Psoas muscle (tissue), 8 donors: ENCODE results near the gene RB1. TPM values are rescaled to one million over a fixed set of nuclear protein-coding genes. Genes with fewer than 3 reads are reported as not detected.

ENCODE experiments used
- ATAC-seq, 4 donors: fragments of 200-7000 bp; cut with Tn5 transposase; one replicate each; pipeline ENCODE4 v1.9.1; 2020; ENCODE audit warnings: moderate library complexity in 3 of 4, mild to moderate bottlenecking in 2 of 4
- DNase-seq, 2 donors: peaks; one replicate each; pipeline ENCODE4 v3.0.0-alpha.2; 2020
- H3K27ac ChIP-seq: fragments of 200-600 bp; one replicate; pipeline ENCODE4 v1.8.0; 2022
- H3K27me3 ChIP-seq, 3 donors: fragments of 200-600 bp in 1 of 3; one replicate each; pipeline versions ENCODE4 v1.6.1 to v1.8.0; 2013 to 2022; ENCODE audit warnings: low read length in 2 of 3, mild to moderate bottlenecking in 2 of 3, moderate library complexity in 1 of 3; ENCODE audit not compliant: insufficient read depth in 3 of 3
- H3K36me3 ChIP-seq, 2 donors: fragments of 200-600 bp in 1 of 2; one replicate each; pipeline versions ENCODE4 v1.6.1 to v1.8.0; 2013 to 2022; ENCODE audit warnings: low read depth in 1 of 2, mild to moderate bottlenecking in 1 of 2, moderate library complexity in 1 of 2; ENCODE audit not compliant: insufficient read depth in 1 of 2
- H3K4me1 ChIP-seq: fragments of 200-600 bp; one replicate; pipeline ENCODE4 v1.8.0; 2022
- H3K4me3 ChIP-seq: fragments of 200-600 bp; one replicate; pipeline ENCODE4 v1.8.0; 2022; ENCODE audit warnings: mild to moderate bottlenecking
- H3K9me3 ChIP-seq: fragments of 200-600 bp; one replicate; pipeline ENCODE4 v1.8.0; 2022
- WGBS, 3 donors: extraction: QIAGEN DNeasy Blood & Tissue Kit; methylation state at CpG; one replicate each; pipeline versions ENCODE4 v1.1.6 to v1.1.7; 2013; 5-methylcytosine and 5-hydroxymethylcytosine counted together
- intact Hi-C, 2 donors: fragments of 100-400 bp; cut with DNase I; formaldehyde crosslinking; loops; one replicate each; pipeline versions ENCODE4 v1.11.0 to v1.14.2; 2022
- polyA plus RNA-seq, 3 donors: library from polyadenylated mRNA; stranded (reverse); fragments of 200-250 nt; gene quantifications; one replicate each; pipeline ENCODE4 v1.2.3, GENCODE V29; 2013
- total RNA-seq, 4 donors: library from RNA; stranded (reverse); fragmentation: NEBNext Ultra II Directional in 2 of 4; extraction: Animal tissue kit (Norgen Biotek cat#: 25700) in 2 of 4; gene quantifications; one replicate each; pipeline versions ENCODE4 v1.2.1 to v1.2.4, GENCODE V29; 2021 to 2023
- TF ChIP-seq, protein P1 (sequence below): fragments of 200-600 bp; IDR thresholded peaks from one replicate; pipeline ENCODE4 v1.8.0; 2022; ENCODE audit warnings: antibody characterized with exemption
- donor health status: healthy with polysubstance abuse.
- donor health status: DM: no; HTN: no; CAD: no; lungs with moderate emphysema.
- donor health status: Bipolar disorder and iron deficiency.
- donor health status: healthy.
- donor health status: DM: yes; HTN: yes; CAD: no.
- donor health status: DM: no; HTN: no; CAD: no.
- donor health status: DM: no; HTN: no; CAD: no.
- donor health status: DM: yes; HTN: yes; CAD: no.

Gene RB1
- total and polyA plus RNA-seq, 7 donors = 16.6 to 35.6 (median 28.0) TPM

DNA sequence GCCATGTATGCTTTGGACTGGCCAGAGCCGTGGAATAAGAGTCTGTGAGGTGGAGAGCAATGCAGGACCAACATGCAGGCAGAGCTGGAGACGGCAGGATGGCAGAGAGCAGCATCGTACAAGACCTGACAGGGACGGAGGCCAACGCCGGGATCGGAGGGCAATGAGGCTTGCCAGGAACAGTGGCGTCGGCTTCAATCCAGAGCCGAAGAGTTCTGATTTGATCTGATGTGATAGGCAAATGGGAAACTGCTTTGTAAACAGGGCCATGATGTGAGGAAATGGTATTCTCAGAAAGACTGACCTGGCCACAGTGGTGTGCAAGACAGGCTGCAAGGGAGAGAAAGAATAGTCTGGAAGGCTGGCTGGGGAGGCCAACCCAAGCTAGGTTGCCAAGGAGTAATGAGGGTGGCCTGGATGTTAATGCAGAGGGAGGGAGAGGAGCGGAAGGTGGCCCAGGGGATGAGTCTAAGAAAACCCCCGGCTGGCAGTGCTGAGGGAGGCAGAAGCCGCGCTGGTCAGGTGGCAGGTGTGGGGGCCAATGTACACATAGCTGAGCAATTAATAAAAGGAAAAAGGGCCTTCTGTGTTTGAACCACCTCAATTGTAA lies 202.6 kb downstream of the RB1 start:
- H3K4me3 ChIP-seq = peak overlapping the region; percentile 9
- peak overlapping the region; percentile 72 for H3K27ac ChIP-seq
- peaks cover 6% of the 10 kb centered on the region for H3K4me1 ChIP-seq
- H3K27me3 ChIP-seq = no peaks in the 10 kb centered on the region
- TF ChIP-seq, protein P1, sequence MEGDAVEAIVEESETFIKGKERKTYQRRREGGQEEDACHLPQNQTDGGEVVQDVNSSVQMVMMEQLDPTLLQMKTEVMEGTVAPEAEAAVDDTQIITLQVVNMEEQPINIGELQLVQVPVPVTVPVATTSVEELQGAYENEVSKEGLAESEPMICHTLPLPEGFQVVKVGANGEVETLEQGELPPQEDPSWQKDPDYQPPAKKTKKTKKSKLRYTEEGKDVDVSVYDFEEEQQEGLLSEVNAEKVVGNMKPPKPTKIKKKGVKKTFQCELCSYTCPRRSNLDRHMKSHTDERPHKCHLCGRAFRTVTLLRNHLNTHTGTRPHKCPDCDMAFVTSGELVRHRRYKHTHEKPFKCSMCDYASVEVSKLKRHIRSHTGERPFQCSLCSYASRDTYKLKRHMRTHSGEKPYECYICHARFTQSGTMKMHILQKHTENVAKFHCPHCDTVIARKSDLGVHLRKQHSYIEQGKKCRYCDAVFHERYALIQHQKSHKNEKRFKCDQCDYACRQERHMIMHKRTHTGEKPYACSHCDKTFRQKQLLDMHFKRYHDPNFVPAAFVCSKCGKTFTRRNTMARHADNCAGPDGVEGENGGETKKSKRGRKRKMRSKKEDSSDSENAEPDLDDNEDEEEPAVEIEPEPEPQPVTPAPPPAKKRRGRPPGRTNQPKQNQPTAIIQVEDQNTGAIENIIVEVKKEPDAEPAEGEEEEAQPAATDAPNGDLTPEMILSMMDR = no peak
- intact Hi-C loops = loop anchor here in 1 of 2 donors (5.0 kb wide), 1 partner anchor 76 kb away; no protein-coding TSS in a partner anchor
- peak in 3 of 4 donors; percentile 29 to 44 (median 35) for ATAC-seq
- no peaks in the 10 kb centered on the region for H3K9me3 ChIP-seq
- no peak for DNase-seq
- peaks cover 0 to 7% of the 10 kb centered on the region in 2 donors for H3K36me3 ChIP-seq
- WGBS, 3 donors = 26 to 39% (median 26%) methylated on average over 14 of the region's 14 CpGs

DNA sequence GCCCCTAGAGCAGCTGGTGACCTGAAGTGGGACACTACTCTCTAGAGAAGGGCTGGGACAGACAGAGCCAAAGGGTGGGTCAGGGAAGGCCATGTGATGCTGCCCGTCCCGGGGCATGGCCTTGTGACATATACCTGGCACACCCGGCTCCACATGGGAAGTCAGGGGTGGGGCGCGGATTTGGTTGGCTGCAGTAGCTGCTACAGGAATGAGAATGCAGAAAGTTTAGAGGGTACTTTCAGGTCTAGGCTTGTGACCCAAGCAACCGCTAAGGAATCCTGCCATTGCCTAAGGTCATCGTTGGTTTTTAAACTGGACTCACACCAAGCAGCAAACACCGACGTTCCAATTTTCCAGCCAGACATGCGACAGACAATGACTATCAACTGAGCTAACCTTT lies 203.5 kb downstream of the RB1 start:
- ATAC-seq (peak in 1 of 4 donors; percentile 21), DNase-seq (no peak)
- intact Hi-C loops = loop anchor here in 1 of 2 donors (5.0 kb wide), 1 partner anchor 75 kb away; no protein-coding TSS in a partner anchor
- Histone ChIP-seq H3K36me3 (no peaks in the 10 kb centered on the region), H3K9me3 (no peaks in the 10 kb centered on the region), H3K27me3 (no peaks in the 10 kb centered on the region), H3K27ac (peak overlapping the region; percentile 72), H3K4me3 (no peak overlapping the region), H3K4me1 (peaks cover 14% of the 10 kb centered on the region)
- TF ChIP-seq, protein P1 = no peak
- WGBS, 3 donors = 55 to 68% (median 65%) methylated on average over 10 of the region's 10 CpGs

DNA sequence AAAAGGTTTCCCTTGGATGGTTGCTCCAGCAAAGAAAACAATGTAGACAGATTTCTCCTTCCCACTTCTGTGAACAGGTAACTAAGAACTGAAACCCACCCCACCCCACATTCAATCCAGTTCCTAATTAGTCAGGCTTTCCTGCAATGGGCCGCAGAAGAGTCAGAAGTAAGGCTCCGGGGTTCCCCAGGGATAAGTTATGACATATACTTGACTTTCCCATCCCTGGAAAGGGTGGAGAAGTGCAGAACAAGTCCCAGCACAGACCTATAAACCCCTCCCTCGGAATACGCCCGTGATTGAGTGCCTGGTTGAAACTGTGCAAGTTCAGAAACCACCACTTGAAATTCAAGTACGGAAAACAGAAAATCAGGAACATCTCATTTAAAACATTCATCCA lies 204.5 kb downstream of the RB1 start:
- Histone ChIP-seq H3K36me3 (peaks cover 0 to 6% of the 10 kb centered on the region in 2 donors), H3K9me3 (no peaks in the 10 kb centered on the region), H3K27me3 (no peaks in the 10 kb centered on the region), H3K4me3 (no peak overlapping the region), H3K27ac (no peak overlapping the region), H3K4me1 (peaks cover 16% of the 10 kb centered on the region)
- ATAC-seq (no peak), DNase-seq (no peak)
- TF ChIP-seq, protein P1 = no peak
- 89 to 91% (median 90%) methylated on average over 6 of the region's 6 CpGs for WGBS, 3 donors
- intact Hi-C loops = loop anchor here in 1 of 2 donors (5.0 kb wide), 1 partner anchor 74 kb away; no protein-coding TSS in a partner anchor

DNA sequence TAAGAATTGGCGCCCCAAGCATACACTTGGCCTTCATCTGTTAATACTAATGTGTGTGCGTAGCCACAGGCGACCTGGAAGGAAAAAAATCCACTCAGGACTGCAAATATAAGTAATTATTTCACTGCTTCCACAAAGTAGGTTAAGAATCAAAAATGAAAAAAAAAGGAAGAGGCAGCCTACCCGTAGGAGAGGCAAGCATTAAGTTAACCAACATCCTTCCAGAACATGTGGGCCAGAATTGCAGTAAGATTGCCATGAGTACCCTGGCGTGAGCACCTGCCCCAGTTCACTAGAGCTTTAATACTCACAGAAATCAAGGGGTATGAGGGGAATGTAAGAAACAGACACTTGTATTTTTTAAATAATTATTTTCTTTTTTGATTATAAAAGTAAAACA lies 207.1 kb downstream of the RB1 start:
- no peak overlapping the region for H3K27ac ChIP-seq
- H3K36me3 ChIP-seq = peaks cover 2 to 13% of the 10 kb centered on the region in 2 donors
- ATAC-seq (no peak), DNase-seq (no peak)
- peaks cover 16% of the 10 kb centered on the region for H3K4me1 ChIP-seq
- intact Hi-C loops = no loop called here
- H3K4me3 ChIP-seq = no peak overlapping the region
- TF ChIP-seq, protein P1 = no peak
- no peaks in the 10 kb centered on the region for H3K9me3 ChIP-seq
- H3K27me3 ChIP-seq = no peaks in the 10 kb centered on the region
- whole genome bisulfite sequencing, 3 donors = 87 to 90% (median 88%) methylated on average over 5 of the region's 5 CpGs
